DND-41 (cell line): ENCODE data around the gene CFAP65.

Experiments
- ATAC-seq: fragments of 200-7000 bp; cut with Tn5 transposase; 3 replicates; pipeline ENCODE4 v1.9.1; 2021; ENCODE audit warnings: low read depth; ENCODE audit not compliant: insufficient read depth
- DNase-seq: peaks from one replicate; pipeline ENCODE4 v3.0.0-alpha.2; 2020
- H2AFZ ChIP-seq: 2 replicates; pipeline ENCODE4 v1.6.0; 2012; ENCODE audit warnings: low read depth, low read length
- H3K27ac ChIP-seq: 2 replicates; pipeline ENCODE4 v1.5.1; 2012; ENCODE audit warnings: low read length, inconsistent platforms
- H3K27me3 ChIP-seq: fragments of 200-600 bp; sonication (generic); 2 replicates; pipeline ENCODE4 v1.6.0; 2012; ENCODE audit warnings: low read length, mild to moderate bottlenecking, inconsistent platforms; ENCODE audit not compliant: insufficient read depth, poor library complexity
- H3K36me3 ChIP-seq: 2 replicates; pipeline ENCODE4 v1.5.1; 2012; ENCODE audit warnings: low read length, inconsistent platforms; ENCODE audit not compliant: insufficient read depth
- H3K4me1 ChIP-seq: 2 replicates; pipeline ENCODE4 v1.5.1; 2012; ENCODE audit warnings: mild to moderate bottlenecking, low read length; ENCODE audit not compliant: insufficient read depth
- H3K4me2 ChIP-seq: 2 replicates; pipeline ENCODE4 v1.6.0; 2012; ENCODE audit warnings: mild to moderate bottlenecking, moderate library complexity, low read length, inconsistent platforms; ENCODE audit not compliant: insufficient read depth
- H3K4me3 ChIP-seq, 2 experiments: fragments of 200-600 bp in 1 of 2; shearing (Covaris generic) in 1 of 2; 2 replicates each; pipeline ENCODE4 v1.5.1; 2012 to 2016; ENCODE audit warnings: inconsistent platforms in 2 of 2, low read length in 2 of 2, mild to moderate bottlenecking in 2 of 2, low read depth in 1 of 2, moderate library complexity in 1 of 2
- H3K79me2 ChIP-seq: 2 replicates; pipeline ENCODE4 v1.6.0; 2012; ENCODE audit warnings: low read length, inconsistent platforms; ENCODE audit not compliant: insufficient read depth
- H3K9ac ChIP-seq: 2 replicates; pipeline ENCODE4 v1.6.0; 2012; ENCODE audit warnings: low read depth, mild to moderate bottlenecking, inconsistent platforms, low read length, moderate library complexity
- H3K9me3 ChIP-seq: 2 replicates; pipeline ENCODE4 v1.5.1; 2012; ENCODE audit warnings: low read length, moderate library complexity, mild to moderate bottlenecking, inconsistent platforms; ENCODE audit not compliant: insufficient read depth, severe bottlenecking
- H4K20me1 ChIP-seq: 2 replicates; pipeline ENCODE4 v1.6.0; 2012; ENCODE audit warnings: low read length; ENCODE audit not compliant: insufficient read depth
- CTCF ChIP-seq: IDR thresholded peaks from 2 replicates; pipeline ENCODE4 v1.5.1; 2012; ENCODE audit warnings: borderline replicate concordance, low read length, moderate library complexity, mild to moderate bottlenecking; ENCODE audit not compliant: poor library complexity, severe bottlenecking; ENCODE audit errors: extremely low read depth
- EZH2 ChIP-seq: IDR thresholded peaks from 3 replicates; pipeline ENCODE4 v1.6.1; 2012; ENCODE audit warnings: borderline replicate concordance, low read depth, mild to moderate bottlenecking, moderate library complexity, low read length, inconsistent platforms; ENCODE audit not compliant: severe bottlenecking

CFAP65 gene

GRCh38 chr2:218998414-218999002, 42.8 kb downstream of the CFAP65 start:
- H3K4me1 ChIP-seq = peaks cover 4% of the 10 kb centered on the region; the same call in 1 of the 2 replicates
- TF ChIP-seq EZH2 = no peak
- peaks cover 6% of the 10 kb centered on the region for H4K20me1 ChIP-seq

GRCh38 chr2:218997731-218998130, 43.6 kb downstream of the CFAP65 start:
- Histone ChIP-seq H3K4me3 (no peak overlapping the region), H3K79me2 (no peaks in the 10 kb centered on the region), H3K9ac (no peak overlapping the region), H3K4me2 (no peak overlapping the region), H2AFZ (no peak overlapping the region), H3K4me1 (peaks cover 4% of the 10 kb centered on the region; the same call in 1 of the 2 replicates), H3K36me3 (no peaks in the 10 kb centered on the region), H3K27ac (no peak overlapping the region), H3K9me3 (no peaks in the 10 kb centered on the region), H3K27me3 (peaks cover 10% of the 10 kb centered on the region), H4K20me1 (peaks cover 8% of the 10 kb centered on the region)
- DNase-seq (no peak), ATAC-seq (no peak)
- TF ChIP-seq CTCF = no peak
- TF ChIP-seq EZH2 = no peak

More at GRCh38 chr2:218998414-218999002, 42.8 kb downstream of the CFAP65 start:
- Histone ChIP-seq H3K36me3 (no peaks in the 10 kb centered on the region), H3K4me2 (no peak overlapping the region), H3K9ac (no peak overlapping the region), H2AFZ (no peak overlapping the region), H3K27ac (no peak overlapping the region), H3K4me3 (no peak overlapping the region), H3K27me3 (peaks cover 10% of the 10 kb centered on the region), H3K9me3 (no peaks in the 10 kb centered on the region), H3K79me2 (no peaks in the 10 kb centered on the region)
- ATAC-seq = peak; percentile 48; the same call in 2 of the 3 replicates
- DNase-seq = no peak

GRCh38 chr2:218996937-218997336, 44.4 kb downstream of the CFAP65 start:
- Histone ChIP-seq H3K79me2 (no peaks in the 10 kb centered on the region), H4K20me1 (peaks cover 13% of the 10 kb centered on the region), H3K4me2 (no peak overlapping the region), H3K9ac (no peak overlapping the region), H3K4me3 (no peak overlapping the region), H3K27me3 (peaks cover 16% of the 10 kb centered on the region), H2AFZ (no peak overlapping the region), H3K27ac (no peak overlapping the region), H3K9me3 (no peaks in the 10 kb centered on the region), H3K4me1 (peaks cover 4% of the 10 kb centered on the region; the same call in 1 of the 2 replicates), H3K36me3 (no peaks in the 10 kb centered on the region)
- DNase-seq (no peak), ATAC-seq (no peak)
- TF ChIP-seq CTCF = no peak

GRCh38 chr2:218995972-218996711, 45.2 kb downstream of the CFAP65 start:
- Histone ChIP-seq H3K9me3 (no peaks in the 10 kb centered on the region), H3K36me3 (no peaks in the 10 kb centered on the region), H3K4me2 (no peak overlapping the region), H3K79me2 (no peaks in the 10 kb centered on the region), H3K4me1 (peaks cover 4% of the 10 kb centered on the region; the same call in 1 of the 2 replicates), H3K9ac (no peak overlapping the region), H3K4me3 (no peak overlapping the region), H2AFZ (no peak overlapping the region), H3K27me3 (peaks cover 24% of the 10 kb centered on the region), H3K27ac (no peak overlapping the region), H4K20me1 (peaks cover 17% of the 10 kb centered on the region)
- DNase-seq (peak; percentile 67), ATAC-seq (peak; percentile 67)
- TF ChIP-seq EZH2 (no peak), CTCF (peak; percentile 75)
